ENCODE results near the gene OLR1.

DNA sequence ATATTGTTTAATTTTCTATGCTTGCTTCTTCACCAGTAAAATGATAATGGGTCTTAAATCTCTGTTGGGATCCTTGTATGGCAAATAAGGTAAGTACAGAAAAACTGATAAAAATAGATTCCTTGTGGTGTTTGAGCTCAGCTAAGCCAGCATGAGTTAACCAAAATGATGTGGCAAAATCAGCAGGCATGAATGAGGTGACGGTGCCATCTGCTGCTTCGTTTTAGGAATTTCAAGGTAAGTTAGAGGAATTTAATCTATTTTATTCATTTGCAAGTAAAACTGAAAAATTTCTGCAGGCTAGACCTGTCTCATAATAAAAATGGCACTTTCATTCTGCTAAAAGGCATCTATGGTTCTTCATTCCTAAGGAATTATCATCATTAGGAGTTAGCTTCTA is 31.9 kb downstream of the OLR1 start:
- TF ChIP-seq, protein P1, sequence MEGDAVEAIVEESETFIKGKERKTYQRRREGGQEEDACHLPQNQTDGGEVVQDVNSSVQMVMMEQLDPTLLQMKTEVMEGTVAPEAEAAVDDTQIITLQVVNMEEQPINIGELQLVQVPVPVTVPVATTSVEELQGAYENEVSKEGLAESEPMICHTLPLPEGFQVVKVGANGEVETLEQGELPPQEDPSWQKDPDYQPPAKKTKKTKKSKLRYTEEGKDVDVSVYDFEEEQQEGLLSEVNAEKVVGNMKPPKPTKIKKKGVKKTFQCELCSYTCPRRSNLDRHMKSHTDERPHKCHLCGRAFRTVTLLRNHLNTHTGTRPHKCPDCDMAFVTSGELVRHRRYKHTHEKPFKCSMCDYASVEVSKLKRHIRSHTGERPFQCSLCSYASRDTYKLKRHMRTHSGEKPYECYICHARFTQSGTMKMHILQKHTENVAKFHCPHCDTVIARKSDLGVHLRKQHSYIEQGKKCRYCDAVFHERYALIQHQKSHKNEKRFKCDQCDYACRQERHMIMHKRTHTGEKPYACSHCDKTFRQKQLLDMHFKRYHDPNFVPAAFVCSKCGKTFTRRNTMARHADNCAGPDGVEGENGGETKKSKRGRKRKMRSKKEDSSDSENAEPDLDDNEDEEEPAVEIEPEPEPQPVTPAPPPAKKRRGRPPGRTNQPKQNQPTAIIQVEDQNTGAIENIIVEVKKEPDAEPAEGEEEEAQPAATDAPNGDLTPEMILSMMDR (IDR thresholded peaks at IDR 0.05) = peak; percentile 62
- TF ChIP-seq EZH2 (IDR thresholded peaks at IDR 0.05; ENCODE audit: borderline replicate concordance, insufficient read depth, low read depth, low read length, poor library complexity, severe bottlenecking) = no peak
